Fibroblast of mammary gland (primary cell): ENCODE data around the gene SLC4A2.

Experiments
- DNase-seq: peaks from one replicate; pipeline ENCODE4 v3.0.0-alpha.2; 2010; ENCODE audit warnings: low read depth
- H3K4me3 ChIP-seq: 2 replicates; pipeline ENCODE4 v1.5.1; 2011; ENCODE audit warnings: low read depth, mild to moderate bottlenecking, low read length, moderate library complexity; ENCODE audit not compliant: control insufficient read depth
- TF ChIP-seq, protein P1 (sequence below): conservative IDR thresholded peaks from 2 replicates; pipeline ENCODE4 v1.5.1; 2011; ENCODE audit warnings: low read depth, low read length, inconsistent platforms; ENCODE audit not compliant: control insufficient read depth, insufficient read depth

Gene SLC4A2

DNA sequence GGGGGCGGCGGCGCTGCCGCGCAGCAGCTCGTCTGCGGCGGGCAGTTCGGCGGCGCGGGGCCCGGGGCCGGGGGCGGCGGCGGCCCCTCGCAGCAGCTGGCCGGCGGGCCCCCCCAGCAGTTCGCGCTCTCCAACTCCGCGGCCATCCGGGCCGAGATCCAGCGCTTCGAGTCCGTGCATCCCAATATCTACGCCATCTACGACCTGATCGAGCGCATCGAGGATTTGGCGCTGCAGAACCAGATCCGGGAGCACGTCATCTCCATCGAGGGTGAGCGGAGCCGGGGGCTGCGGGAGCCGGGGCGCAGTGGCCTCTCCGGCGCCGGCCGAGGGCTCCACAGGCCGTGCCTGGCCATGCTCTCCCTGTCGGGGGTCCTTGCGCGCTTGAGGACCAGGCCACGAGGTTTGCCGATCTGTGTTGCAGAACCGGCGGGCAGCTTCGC is 27.4 kb downstream of the SLC4A2 start:
- TF ChIP-seq, protein P1, sequence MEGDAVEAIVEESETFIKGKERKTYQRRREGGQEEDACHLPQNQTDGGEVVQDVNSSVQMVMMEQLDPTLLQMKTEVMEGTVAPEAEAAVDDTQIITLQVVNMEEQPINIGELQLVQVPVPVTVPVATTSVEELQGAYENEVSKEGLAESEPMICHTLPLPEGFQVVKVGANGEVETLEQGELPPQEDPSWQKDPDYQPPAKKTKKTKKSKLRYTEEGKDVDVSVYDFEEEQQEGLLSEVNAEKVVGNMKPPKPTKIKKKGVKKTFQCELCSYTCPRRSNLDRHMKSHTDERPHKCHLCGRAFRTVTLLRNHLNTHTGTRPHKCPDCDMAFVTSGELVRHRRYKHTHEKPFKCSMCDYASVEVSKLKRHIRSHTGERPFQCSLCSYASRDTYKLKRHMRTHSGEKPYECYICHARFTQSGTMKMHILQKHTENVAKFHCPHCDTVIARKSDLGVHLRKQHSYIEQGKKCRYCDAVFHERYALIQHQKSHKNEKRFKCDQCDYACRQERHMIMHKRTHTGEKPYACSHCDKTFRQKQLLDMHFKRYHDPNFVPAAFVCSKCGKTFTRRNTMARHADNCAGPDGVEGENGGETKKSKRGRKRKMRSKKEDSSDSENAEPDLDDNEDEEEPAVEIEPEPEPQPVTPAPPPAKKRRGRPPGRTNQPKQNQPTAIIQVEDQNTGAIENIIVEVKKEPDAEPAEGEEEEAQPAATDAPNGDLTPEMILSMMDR = no peak
- H3K4me3 ChIP-seq = peak overlapping the region; percentile 74
- peak; percentile 46 for DNase-seq

DNA sequence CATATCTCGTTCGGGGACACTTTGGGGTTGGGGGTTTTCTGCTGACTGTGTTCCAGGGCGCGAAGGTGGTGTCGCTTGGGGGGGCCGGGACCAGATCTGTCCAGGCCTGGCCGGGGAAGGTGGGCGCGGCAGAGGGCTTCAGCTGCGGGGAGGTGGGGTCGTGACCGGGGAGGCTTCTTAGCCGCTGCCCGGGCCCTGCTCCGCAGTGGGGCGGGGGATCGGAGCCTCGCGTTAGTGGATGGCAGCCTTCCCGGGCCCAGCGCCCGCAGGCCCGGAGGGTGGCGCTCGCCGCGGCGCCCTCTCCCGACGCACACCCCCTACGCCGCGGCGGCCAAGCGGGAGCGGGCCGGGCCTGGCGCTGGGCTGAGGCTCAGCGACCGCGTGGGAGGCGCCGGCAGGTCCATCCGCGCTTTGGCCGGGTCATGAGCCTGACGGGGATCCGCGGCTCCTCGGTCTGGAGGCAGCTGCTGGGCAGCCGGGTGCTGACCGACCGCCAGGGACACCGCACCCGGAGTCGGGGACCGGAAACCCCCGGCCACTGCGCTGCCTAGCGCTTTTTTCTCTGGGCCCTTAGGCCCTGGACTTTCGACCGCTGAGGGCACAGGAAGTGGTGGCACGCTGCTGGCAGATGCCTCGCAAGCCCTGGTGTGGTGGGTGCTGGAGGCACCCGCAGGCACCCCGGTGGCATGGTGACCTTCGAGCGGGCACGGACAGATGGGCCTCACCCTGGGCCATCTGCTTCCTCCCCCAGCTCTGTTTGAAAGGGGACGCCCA is 28.0 kb downstream of the SLC4A2 start:
- peak; percentile 53 for DNase-seq
- peak overlapping the region; percentile 74 for H3K4me3 ChIP-seq
- TF ChIP-seq, protein P1 = no peak

DNA sequence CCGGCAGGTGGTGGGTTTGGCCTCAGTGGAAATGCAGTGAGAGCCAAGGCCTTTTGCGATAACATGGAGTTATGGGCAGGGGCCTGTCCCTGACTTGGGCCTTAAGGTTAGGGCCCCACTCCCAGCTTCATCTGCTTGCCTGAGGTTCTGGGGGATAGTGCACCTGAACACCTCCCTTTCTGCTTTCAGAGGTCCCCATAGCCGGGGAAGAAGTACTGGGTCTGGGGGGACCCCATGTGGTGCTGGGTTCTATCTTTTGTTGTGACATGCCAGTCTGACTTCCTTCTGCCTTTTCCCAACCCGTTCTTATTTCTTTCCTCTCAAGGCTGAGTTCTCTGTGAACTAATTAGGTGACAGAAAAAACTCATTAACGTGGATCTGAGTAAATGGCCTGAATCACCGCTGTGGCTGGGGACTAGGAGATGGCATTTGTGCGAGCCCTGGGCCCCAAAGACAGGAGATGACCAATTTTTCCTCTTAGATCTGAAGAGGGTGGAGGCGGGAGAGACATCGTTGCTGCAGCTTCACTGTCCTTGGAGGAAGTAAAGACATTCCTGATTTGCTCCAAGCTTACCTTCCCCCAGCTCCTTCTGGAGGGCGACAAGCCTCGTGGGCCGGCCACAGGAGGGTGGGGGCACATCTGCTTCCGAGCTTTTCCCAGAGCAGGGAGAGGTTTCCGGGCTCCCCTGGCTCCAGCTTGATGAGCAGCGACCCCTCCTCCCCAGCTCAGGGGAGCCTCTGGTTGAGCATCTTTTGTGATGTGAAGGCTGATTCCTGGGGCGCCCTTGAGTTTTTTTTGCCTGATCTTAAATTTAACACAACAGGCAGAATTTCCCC is 28.8 kb downstream of the SLC4A2 start:
- TF ChIP-seq, protein P1 = no peak
- DNase-seq = peak; percentile 41
- peak overlapping the region; percentile 74 for H3K4me3 ChIP-seq

DNA sequence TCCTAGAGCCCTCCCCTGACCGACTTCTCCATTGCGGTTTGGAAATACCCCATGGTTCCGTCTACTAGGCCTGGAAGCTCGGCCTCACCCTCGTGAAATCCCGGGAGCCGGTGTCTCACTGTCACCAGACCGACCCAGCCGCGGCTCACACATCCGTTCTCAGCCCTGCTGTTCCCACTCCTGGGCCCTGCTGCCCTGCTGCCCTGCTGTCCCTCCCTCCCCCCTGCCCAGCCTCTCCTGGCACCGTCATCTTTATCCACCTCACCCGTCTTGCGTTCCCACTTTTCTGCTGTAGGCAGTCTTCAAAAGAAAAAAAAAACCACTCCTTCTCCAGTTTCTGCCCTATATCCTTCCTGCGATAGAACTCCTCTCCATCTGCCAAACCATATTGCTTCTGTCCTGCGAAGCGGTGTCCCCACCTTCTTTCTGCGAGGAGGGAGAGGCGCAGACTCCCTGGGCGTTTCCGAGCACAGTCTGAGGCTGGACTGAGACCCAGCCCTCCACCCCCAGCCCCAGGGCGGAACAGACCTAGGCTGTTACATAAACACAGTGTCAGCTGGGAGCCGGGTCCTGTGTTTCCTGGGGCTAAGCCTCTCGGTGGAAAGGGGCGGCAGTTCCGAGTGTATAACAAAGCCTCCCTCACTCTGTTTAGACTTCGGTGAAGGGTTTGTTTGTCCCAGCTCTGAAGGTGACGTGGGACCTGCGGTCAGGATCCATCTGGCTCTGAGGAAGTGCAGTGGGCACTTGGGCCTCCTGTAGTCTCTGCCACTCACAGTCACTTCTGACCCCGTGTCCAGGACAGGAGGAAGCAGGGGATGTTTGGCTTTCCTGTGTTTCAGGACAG is 29.7 kb downstream of the SLC4A2 start:
- H3K4me3 ChIP-seq = peak overlapping the region; percentile 74
- peak; percentile 79 for DNase-seq
- TF ChIP-seq, protein P1 = no peak

DNA sequence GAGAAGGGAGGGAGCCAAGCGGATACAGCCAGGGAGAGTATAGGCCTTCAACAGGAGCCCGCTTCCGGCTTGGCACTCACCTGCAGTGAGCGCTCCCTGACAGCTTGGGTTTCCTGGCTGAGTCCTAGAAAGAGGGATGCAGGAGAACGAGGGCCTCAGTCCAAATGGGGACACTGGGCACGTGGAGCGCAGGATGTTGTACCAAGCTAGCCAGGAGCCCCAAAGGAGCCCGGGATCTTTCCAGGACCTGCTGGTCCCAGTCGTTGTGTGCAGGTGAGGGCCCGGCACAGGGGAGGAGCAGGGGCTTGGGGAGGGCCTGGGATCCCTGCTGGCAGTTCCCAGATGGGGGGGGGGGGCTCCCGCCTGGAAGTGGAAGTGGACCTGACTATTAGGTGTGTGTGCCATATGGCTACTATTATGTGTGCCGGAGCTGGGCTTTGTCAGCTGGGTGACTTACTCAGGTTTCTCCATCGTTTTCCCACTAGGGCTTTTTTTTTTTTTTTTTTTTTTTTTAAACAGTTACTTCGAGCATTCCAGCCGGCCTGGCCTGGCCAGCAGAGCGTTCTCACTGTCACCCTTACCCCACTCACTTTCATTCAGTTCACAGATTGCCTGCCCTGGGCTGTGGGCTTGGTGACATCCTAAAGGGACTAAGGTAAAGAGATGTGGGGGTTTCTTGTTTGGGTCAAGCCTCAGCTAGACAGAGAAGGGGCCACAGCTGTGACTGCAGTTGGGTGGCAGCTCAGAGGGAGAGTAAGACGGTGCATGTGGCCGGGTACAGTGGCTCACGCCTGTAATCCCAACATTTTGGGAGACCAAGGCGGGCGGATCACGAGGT is 30.7 kb downstream of the SLC4A2 start:
- no peak overlapping the region for H3K4me3 ChIP-seq
- TF ChIP-seq, protein P1 = no peak
- peak; percentile 49 for DNase-seq
